Progenitor cell of endocrine pancreas (in vitro differentiated cells): ENCODE data around the gene FTO. TPM values are rescaled to one million over a fixed set of nuclear protein-coding genes. Genes with fewer than 3 reads are reported as not detected.

ENCODE experiments used
- DNase-seq: peaks from one replicate; pipeline ENCODE4 v3.0.0; 2021; ENCODE audit warnings: low spot score; ENCODE audit not compliant: unreplicated experiment
- H3K27ac Mint-ChIP-seq: 2 replicates; pipeline ENCODE4 v1.8.0; 2021; ENCODE audit warnings: mild to moderate bottlenecking, moderate library complexity, mixed read lengths
- H3K27me3 Mint-ChIP-seq: 2 replicates; pipeline ENCODE4 v1.8.0; 2021; ENCODE audit warnings: mixed read lengths
- H3K36me3 Mint-ChIP-seq: 2 replicates; pipeline ENCODE4 v1.8.0; 2022; ENCODE audit warnings: mixed read lengths; ENCODE audit not compliant: insufficient read depth
- H3K4me1 Mint-ChIP-seq: 2 replicates; pipeline ENCODE4 v1.8.0; 2021; ENCODE audit warnings: low read depth, mixed read lengths
- H3K4me3 Mint-ChIP-seq: 2 replicates; pipeline ENCODE4 v1.8.0; 2021; ENCODE audit warnings: low read depth, mild to moderate bottlenecking, moderate library complexity, mixed read lengths
- H3K9me3 Mint-ChIP-seq: 2 replicates; pipeline ENCODE4 v1.8.0; 2021; ENCODE audit warnings: low read depth, mixed read lengths
- CTCF ChIP-seq: fragments of 200-600 bp; sonication (generic); IDR thresholded peaks from one replicate; pipeline ENCODE4 v1.5.0; 2021; ENCODE audit warnings: antibody characterized with exemption, mild to moderate bottlenecking; ENCODE audit not compliant: unreplicated experiment
- total RNA-seq: library from RNA; stranded (reverse); gene quantifications from 2 replicates; pipeline ENCODE4 v1.2.1, GENCODE V29; 2021

FTO gene
- total RNA-seq, 1 donor from 2014 or later = 78.7 TPM

- no peak overlapping the region for H3K27ac Mint-ChIP-seq
- H3K4me3 Mint-ChIP-seq = no peak overlapping the region
- H3K9me3 Mint-ChIP-seq = no peaks in the 10 kb centered on the region
- TF ChIP-seq CTCF = no peak
- H3K4me1 Mint-ChIP-seq = peaks cover 4% of the 10 kb centered on the region
- no peak for DNase-seq
- peaks cover 42% of the 10 kb centered on the region for H3K27me3 Mint-ChIP-seq
- no peaks in the 10 kb centered on the region for H3K36me3 Mint-ChIP-seq
These were observed 495.7 kb downstream of the FTO start for GRCh38 chr16:54199487-54200160.

- no peak for DNase-seq
- TF ChIP-seq CTCF = no peak
- H3K4me3 Mint-ChIP-seq = no peak overlapping the region
- no peaks in the 10 kb centered on the region for H3K9me3 Mint-ChIP-seq
- H3K4me1 Mint-ChIP-seq = peaks cover 4% of the 10 kb centered on the region
- H3K27me3 Mint-ChIP-seq = peaks cover 43% of the 10 kb centered on the region
- H3K36me3 Mint-ChIP-seq = no peaks in the 10 kb centered on the region
- H3K27ac Mint-ChIP-seq = no peak overlapping the region
These were observed 496.2 kb downstream of the FTO start for GRCh38 chr16:54200161-54200534.

GRCh38 chr16:54200720-54201119 lies 496.8 kb downstream of the FTO start:
- H3K4me1 Mint-ChIP-seq = peaks cover 4% of the 10 kb centered on the region
- no peak for DNase-seq
- no peak overlapping the region for H3K27ac Mint-ChIP-seq
- TF ChIP-seq CTCF = no peak
- peaks cover 45% of the 10 kb centered on the region for H3K27me3 Mint-ChIP-seq
- H3K9me3 Mint-ChIP-seq = no peaks in the 10 kb centered on the region
- H3K36me3 Mint-ChIP-seq = no peaks in the 10 kb centered on the region
- H3K4me3 Mint-ChIP-seq = no peak overlapping the region

- no peaks in the 10 kb centered on the region for H3K9me3 Mint-ChIP-seq
- no peak for TF ChIP-seq CTCF
- H3K36me3 Mint-ChIP-seq = no peaks in the 10 kb centered on the region
- no peak overlapping the region for H3K27ac Mint-ChIP-seq
- H3K27me3 Mint-ChIP-seq = peaks cover 46% of the 10 kb centered on the region
- peaks cover 4% of the 10 kb centered on the region for H3K4me1 Mint-ChIP-seq
- no peak overlapping the region for H3K4me3 Mint-ChIP-seq
- no peak for DNase-seq
These were observed 497.2 kb downstream of the FTO start for GRCh38 chr16:54201200-54201599.

Other genes with a start within 250 kb of the FTO start
- gene AKTIP, start 200.9 kb upstream of the FTO start, total RNA-seq = 36.5 and 43.2 TPM in 2 replicates
- gene RPGRIP1L, start 297 bp upstream of the FTO start, total RNA-seq = 19.9 and 21.3 TPM in 2 replicates